Left forelimb (tissue), 1 donor: ENCODE results near the gene RAB40B.
"Not testable (repeated sequence)": the region's sequence is repeated elsewhere in the genome, so short reads cannot be mapped to it uniquely, and the experiment has no call there.

Experiments used
- DNase-seq: peaks from one replicate; pipeline ENCODE4 v3.0.0-alpha.2; 2018; ENCODE audit warnings: low spot score

RAB40B gene

GRCh38 chr17:82698065-82698973 lies at the start of gene RAB40B:
Gene RAB40B (minus strand): TSS chr17:82698698. CDS start chr17:82698596, 102 bp downstream.
- DNase-seq, result peak; percentile 99

GRCh38 chr17:82745524-82745923 lies 47.0 kb upstream of the RAB40B start:
- no peak for DNase-seq

GRCh38 chr17:82744736-82745135 lies 46.2 kb upstream of the RAB40B start:
- DNase-seq, result not testable (repeated sequence)

GRCh38 chr17:82743344-82744219 lies 45.1 kb upstream of the RAB40B start:
- DNase-seq, result no peak

GRCh38 chr17:82740906-82741759 lies 42.6 kb upstream of the RAB40B start:
- no peak for DNase-seq

GRCh38 chr17:82737967-82738877 lies 39.7 kb upstream of the RAB40B start:
- no peak for DNase-seq

GRCh38 chr17:82736511-82737185 lies 38.1 kb upstream of the RAB40B start:
- no peak for DNase-seq

- peak; percentile 86 for DNase-seq
Measured at GRCh38 chr17:82734987-82735866, 36.7 kb upstream of the RAB40B start, which contains the start of gene FN3K. Gene FN3K (plus strand): TSS chr17:82735615. CDS start chr17:82735637, 22 bp downstream.

- DNase-seq, result no peak
Measured at GRCh38 chr17:82732118-82732743, 33.7 kb upstream of the RAB40B start.

- no peak for DNase-seq
Measured at GRCh38 chr17:82729479-82730260, 31.2 kb upstream of the RAB40B start.

- DNase-seq, result no peak
Measured at GRCh38 chr17:82726427-82726826, 27.9 kb upstream of the RAB40B start.

GRCh38 chr17:82723169-82723807 lies 24.8 kb upstream of the RAB40B start:
- no peak for DNase-seq

GRCh38 chr17:82722341-82723013 lies 24.0 kb upstream of the RAB40B start:
- DNase-seq, result no peak

- no peak for DNase-seq
Measured at GRCh38 chr17:82720204-82720603, 21.7 kb upstream of the RAB40B start.

- no peak for DNase-seq
Measured at GRCh38 chr17:82718986-82719685, 20.6 kb upstream of the RAB40B start.
